Measurements from ENCODE around the gene HGFAC. TPM values are rescaled to one million over a fixed set of nuclear protein-coding genes. Genes with fewer than 3 reads are reported as not detected.

HGFAC gene
- total RNA-seq, 4 donors from 2014 or later = 0.52 to 2.3 TPM; not detected in 2

GRCh38 chr4:3417448-3417847 lies 24.3 kb upstream of the HGFAC start:
- intact Hi-C loops (cut with DNase I) = no loop called here
- no peak overlapping the region for H3K27ac ChIP-seq (replicated peaks in 1 of 4)
- H3K27me3 ChIP-seq = no peaks in the 10 kb centered on the region
- peaks cover 0 to 11% (median 5%) of the 10 kb centered on the region in 4 donors for H3K4me1 ChIP-seq
- H3K4me3 ChIP-seq = no peak overlapping the region
- no peaks in the 10 kb centered on the region for H3K9me3 ChIP-seq
- WGBS = 94% methylated on average over 20 of the region's 21 CpGs
- TF ChIP-seq EP300 (IDR thresholded peaks at IDR 0.05) = no peak
- no peak for DNase-seq (ENCODE audit: extremely low spot score)
- peaks cover 12 to 70% (median 57%) of the 10 kb centered on the region in 4 donors for H3K36me3 ChIP-seq

- 89% methylated on average over 9 of the region's 22 CpGs for WGBS
- Histone ChIP-seq H3K36me3 (peaks cover 15 to 77% (median 64%) of the 10 kb centered on the region in 4 donors), H3K4me3 (no peak overlapping the region), H3K27ac (replicated peaks in 1 of 4) (no peak overlapping the region), H3K27me3 (no peaks in the 10 kb centered on the region), H3K9me3 (no peaks in the 10 kb centered on the region), H3K4me1 (peaks cover 0 to 11% (median 5%) of the 10 kb centered on the region in 4 donors)
- no peak for DNase-seq (ENCODE audit: extremely low spot score)
- intact Hi-C loops (cut with DNase I) = no loop called here
- TF ChIP-seq POLR2A (IDR thresholded peaks at IDR 0.05; ENCODE audit: low read depth) (no peak), POLR2AphosphoS5 (IDR thresholded peaks at IDR 0.05) (no peak), EP300 (IDR thresholded peaks at IDR 0.05) (no peak)
- TF ChIP-seq, protein P1, sequence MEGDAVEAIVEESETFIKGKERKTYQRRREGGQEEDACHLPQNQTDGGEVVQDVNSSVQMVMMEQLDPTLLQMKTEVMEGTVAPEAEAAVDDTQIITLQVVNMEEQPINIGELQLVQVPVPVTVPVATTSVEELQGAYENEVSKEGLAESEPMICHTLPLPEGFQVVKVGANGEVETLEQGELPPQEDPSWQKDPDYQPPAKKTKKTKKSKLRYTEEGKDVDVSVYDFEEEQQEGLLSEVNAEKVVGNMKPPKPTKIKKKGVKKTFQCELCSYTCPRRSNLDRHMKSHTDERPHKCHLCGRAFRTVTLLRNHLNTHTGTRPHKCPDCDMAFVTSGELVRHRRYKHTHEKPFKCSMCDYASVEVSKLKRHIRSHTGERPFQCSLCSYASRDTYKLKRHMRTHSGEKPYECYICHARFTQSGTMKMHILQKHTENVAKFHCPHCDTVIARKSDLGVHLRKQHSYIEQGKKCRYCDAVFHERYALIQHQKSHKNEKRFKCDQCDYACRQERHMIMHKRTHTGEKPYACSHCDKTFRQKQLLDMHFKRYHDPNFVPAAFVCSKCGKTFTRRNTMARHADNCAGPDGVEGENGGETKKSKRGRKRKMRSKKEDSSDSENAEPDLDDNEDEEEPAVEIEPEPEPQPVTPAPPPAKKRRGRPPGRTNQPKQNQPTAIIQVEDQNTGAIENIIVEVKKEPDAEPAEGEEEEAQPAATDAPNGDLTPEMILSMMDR (IDR thresholded peaks at IDR 0.05) = no peak
These were observed 23.6 kb upstream of the HGFAC start for GRCh38 chr4:3418029-3418762.

DNA sequence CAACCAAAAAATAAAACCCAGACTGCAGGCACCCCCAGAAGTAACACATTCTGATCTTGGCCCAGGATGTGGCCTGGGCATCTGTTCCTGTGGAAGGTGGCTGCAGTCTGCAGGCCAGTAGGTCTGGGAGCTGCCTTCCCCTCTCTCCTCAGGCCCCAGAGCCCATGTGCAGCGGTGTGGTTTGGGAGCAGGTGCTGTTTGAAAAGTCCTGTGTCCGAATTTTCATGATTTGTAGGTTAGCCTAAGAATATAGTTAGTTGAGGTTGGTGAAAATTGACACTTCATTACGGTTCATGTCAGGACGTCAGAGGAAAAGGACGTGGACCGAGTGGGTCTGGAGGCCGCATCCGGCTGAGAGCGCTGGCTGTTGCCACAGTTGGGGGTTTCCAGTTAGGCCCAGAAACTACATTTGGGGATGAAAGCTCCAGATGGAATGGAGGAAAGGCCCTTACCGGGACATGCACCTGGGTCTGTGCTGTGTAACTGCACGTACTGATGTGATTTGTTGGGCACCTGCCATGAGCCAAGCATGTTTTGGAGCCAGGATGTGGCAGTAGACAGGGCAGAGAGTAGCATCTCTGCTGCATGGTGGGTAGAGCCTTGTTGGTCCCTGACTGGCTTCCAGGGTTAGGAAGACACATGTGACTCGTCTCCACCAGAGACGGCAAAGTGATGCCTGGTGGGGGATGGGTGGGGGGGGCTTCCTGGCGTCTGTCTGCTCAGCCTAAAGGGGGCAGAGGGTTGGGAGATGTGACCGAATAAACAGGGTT lies 21.7 kb upstream of the HGFAC start:
- Histone ChIP-seq H3K9me3 (no peaks in the 10 kb centered on the region), H3K4me3 (no peak overlapping the region), H3K27ac (replicated peaks in 1 of 4) (no peak overlapping the region), H3K4me1 (no peaks in the 10 kb centered on the region), H3K36me3 (peaks cover 15 to 96% (median 81%) of the 10 kb centered on the region in 4 donors), H3K27me3 (no peaks in the 10 kb centered on the region)
- WGBS = 79% methylated on average over 15 of the region's 15 CpGs
- intact Hi-C loops (cut with DNase I) = no loop called here
- TF ChIP-seq, protein P1 (IDR thresholded peaks at IDR 0.05) = no peak
- no peak for TF ChIP-seq EP300 (IDR thresholded peaks at IDR 0.05)
- no peak for DNase-seq (ENCODE audit: extremely low spot score)

- intact Hi-C loops (cut with DNase I) = no loop called here
- H3K9me3 ChIP-seq = no peaks in the 10 kb centered on the region
- TF ChIP-seq EP300 (IDR thresholded peaks at IDR 0.05) = no peak
- no peak for TF ChIP-seq POLR2A (IDR thresholded peaks at IDR 0.05; ENCODE audit: low read depth)
- no peak for TF ChIP-seq POLR2AphosphoS5 (IDR thresholded peaks at IDR 0.05)
- TF ChIP-seq, protein P1 (IDR thresholded peaks at IDR 0.05) = no peak
- H3K27ac ChIP-seq (replicated peaks in 1 of 4) = no peak overlapping the region
- H3K36me3 ChIP-seq = peaks cover 15 to 96% (median 81%) of the 10 kb centered on the region in 4 donors
- no peaks in the 10 kb centered on the region for H3K4me1 ChIP-seq
- H3K4me3 ChIP-seq = no peak overlapping the region
- 90% methylated on average over 7 of the region's 12 CpGs for WGBS
- no peak for DNase-seq (ENCODE audit: extremely low spot score)
- H3K27me3 ChIP-seq = no peaks in the 10 kb centered on the region
These were observed 21.2 kb upstream of the HGFAC start for GRCh38 chr4:3420606-3420955.

DNA sequence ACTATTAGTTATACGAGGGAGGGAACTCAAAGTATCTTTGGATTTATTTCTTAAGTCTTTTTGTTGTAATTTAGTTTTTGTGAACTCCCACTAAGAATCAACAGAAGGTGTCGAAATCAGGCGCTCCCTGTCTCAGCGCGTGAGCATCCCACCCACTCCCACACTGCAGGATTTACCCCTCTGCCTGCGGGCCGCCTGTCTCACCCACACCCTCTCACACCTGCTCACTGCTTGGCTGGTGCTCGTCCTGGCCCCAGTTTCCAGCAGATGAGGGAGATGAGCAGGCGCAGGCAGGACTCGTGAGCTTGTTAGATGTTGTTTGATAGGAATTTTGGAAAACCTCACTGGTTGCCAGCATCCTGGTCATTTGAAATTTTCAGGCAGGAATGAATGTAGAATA lies 20.8 kb upstream of the HGFAC start:
- H3K27ac ChIP-seq (replicated peaks in 1 of 4) = no peak overlapping the region

More for the DNA sequence above, 20.8 kb upstream of the HGFAC start:
- H3K4me3 ChIP-seq = no peak overlapping the region
- DNase-seq (ENCODE audit: extremely low spot score) = no peak
- TF ChIP-seq EP300 (IDR thresholded peaks at IDR 0.05) = no peak
- TF ChIP-seq POLR2A (IDR thresholded peaks at IDR 0.05; ENCODE audit: low read depth) = no peak
- TF ChIP-seq POLR2AphosphoS5 (IDR thresholded peaks at IDR 0.05) = no peak
- TF ChIP-seq, protein P1 (IDR thresholded peaks at IDR 0.05) = no peak
- H3K36me3 ChIP-seq = peaks cover 15 to 92% (median 78%) of the 10 kb centered on the region in 4 donors
- intact Hi-C loops (cut with DNase I) = no loop called here
- no peaks in the 10 kb centered on the region for H3K4me1 ChIP-seq
- WGBS = 93% methylated on average over 9 of the region's 10 CpGs
- no peaks in the 10 kb centered on the region for H3K27me3 ChIP-seq
- H3K9me3 ChIP-seq = no peaks in the 10 kb centered on the region
